ENCODE measurements around the gene TMEM201. TPM values are rescaled to one million over a fixed set of nuclear protein-coding genes. Genes with fewer than 3 reads are reported as not detected.

TMEM201 gene
- total RNA-seq, 4 donors from 2014 or later: 7.0 to 12.4 (median 9.7) TPM

GRCh38 chr1:9612871-9613624 lies 24.3 kb downstream of the TMEM201 start:
- H3K4me3 ChIP-seq (ENCODE audit: low read depth, poor library complexity, severe bottlenecking): no peak overlapping the region
- intact Hi-C loops (cut with DNase I; ENCODE audit: low total_unique reads): no loop called here
- 67 to 90% methylated on average over 5 to 18 of the region's 20 CpGs for WGBS, 2 donors
- no peak for TF ChIP-seq CTCF (IDR thresholded peaks at IDR 0.05)
- no peak for TF ChIP-seq POLR2A (IDR thresholded peaks at IDR 0.05)
- no peak for DNase-seq (ENCODE audit: low spot score in 2 of 2)

DNA sequence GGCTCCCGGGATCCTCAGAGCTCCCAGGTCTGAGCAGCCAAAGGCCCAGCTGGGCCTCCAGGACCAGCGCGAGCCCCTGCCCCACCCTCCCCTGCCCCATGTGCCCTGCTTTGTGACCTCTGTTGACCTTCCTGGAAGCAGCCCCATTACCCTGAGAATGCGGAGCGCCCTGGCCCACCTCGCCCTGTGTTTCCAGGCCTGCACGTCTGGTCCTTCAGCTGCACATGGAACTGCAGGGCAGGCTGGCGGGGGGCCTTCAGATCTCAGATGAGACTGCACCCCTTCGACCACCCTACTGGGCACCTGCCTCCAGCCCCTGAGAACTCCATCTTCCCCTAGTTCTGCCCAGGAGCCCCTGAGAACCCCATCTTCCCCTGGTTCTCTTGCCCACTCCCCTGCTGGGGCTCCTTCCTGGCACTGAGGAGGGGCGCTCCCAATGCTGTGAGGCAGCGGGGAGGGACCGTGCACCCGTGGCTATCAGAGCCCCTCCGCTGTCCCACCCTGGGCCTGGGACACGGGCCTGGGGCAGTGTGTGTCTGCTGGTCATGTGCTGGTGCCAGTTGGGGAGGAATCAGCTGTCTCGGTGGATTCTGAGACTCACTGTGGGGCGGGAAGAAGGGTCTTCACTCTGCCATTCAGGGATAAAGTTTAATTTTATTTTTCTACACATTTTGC lies 25.1 kb downstream of the TMEM201 start:
- intact Hi-C loops (cut with DNase I; ENCODE audit: low total_unique reads): no loop called here
- H3K4me3 ChIP-seq (ENCODE audit: low read depth, poor library complexity, severe bottlenecking): no peak overlapping the region
- 80 to 89% methylated on average over 14 to 17 of the region's 17 CpGs for WGBS, 2 donors
- DNase-seq (ENCODE audit: low spot score in 2 of 2): no peak
- TF ChIP-seq POLR2A (IDR thresholded peaks at IDR 0.05): no peak
- no peak for TF ChIP-seq CTCF (IDR thresholded peaks at IDR 0.05)

DNA sequence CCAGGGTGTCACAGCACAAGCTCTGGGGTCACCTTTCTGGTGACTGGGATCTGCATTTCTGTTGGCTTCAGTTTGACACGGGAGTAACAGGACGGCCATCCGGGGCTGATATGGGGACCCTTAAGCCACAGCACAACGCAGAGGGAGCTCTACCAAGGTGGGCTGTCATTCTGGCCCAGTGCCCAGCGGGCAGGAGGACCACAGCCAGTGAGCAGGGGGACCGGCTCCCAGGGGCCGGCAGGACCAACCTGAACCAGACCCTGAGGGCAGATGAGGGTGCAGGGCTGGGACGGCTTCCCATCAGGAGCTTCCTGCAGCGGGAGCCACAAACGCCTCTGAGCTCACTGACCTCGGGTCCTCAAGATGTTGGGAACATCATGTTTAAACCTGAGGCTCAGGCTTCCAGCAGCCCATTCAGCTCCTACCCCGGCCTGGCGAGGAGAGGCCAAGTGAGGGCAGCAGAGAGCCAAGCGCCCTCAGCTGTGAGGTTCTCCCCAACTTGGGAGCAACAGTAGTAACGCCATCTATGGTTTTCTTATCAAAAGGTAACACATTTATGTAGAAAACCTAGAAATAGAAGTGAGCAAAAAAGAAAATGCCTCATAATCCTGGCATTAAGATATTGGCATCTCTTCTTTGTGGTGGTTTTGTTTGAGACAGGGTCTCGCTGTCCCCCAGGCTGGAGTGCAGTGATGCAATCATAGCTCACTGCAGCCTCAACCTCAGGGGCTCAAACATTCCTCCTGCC lies 26.8 kb downstream of the TMEM201 start:
- WGBS, 2 donors: 41 to 46% methylated on average over 15 of the region's 16 CpGs
- TF ChIP-seq POLR2A (IDR thresholded peaks at IDR 0.05): no peak
- no peak for TF ChIP-seq CTCF (IDR thresholded peaks at IDR 0.05)
- intact Hi-C loops (cut with DNase I; ENCODE audit: low total_unique reads): no loop called here
- DNase-seq (ENCODE audit: low spot score in 2 of 2): no peak
- no peak overlapping the region for H3K4me3 ChIP-seq (ENCODE audit: low read depth, poor library complexity, severe bottlenecking)

DNA sequence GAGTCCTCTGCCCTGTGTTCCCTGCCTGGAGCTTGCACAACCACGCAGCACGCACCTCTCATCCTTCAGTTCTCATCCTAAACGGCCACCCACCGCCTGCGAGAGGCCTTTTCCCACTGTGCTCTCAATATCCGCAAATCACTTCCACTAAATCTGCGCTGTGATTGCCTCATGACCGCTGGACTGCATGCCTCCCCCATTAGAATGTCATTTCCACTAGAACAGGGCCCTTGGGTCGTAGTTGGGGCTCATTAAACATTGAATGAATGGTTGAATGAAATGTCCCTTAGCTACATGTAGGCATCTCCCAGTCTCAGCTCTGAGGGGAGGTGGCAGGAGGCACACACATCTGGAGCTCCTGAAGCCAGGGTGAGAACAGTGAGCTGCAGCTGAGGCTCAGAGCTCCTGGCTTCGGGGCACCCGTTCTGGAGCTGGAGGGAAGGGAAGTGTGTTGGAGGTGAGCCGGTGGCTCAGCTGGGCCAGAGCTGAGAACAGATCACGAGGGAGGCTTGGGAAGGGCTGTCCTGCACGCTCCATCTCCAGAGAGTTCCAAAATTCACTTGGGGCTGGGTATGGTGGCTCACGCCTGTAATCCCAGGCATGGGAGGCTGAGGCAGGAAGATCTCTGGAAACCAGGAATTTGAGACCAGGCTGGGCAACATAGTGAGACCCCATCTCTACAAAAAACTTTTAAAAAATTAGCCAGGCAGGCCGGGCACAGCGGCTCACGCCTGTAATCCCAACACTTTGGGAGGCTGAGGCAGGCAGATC lies 30.4 kb downstream of the TMEM201 start:
- no peak for DNase-seq (ENCODE audit: low spot score in 2 of 2)
- intact Hi-C loops (cut with DNase I; ENCODE audit: low total_unique reads): no loop called here
- no peak overlapping the region for H3K4me3 ChIP-seq (ENCODE audit: low read depth, poor library complexity, severe bottlenecking)
- TF ChIP-seq POLR2A (IDR thresholded peaks at IDR 0.05): no peak
- no peak for TF ChIP-seq CTCF (IDR thresholded peaks at IDR 0.05)
- 72 to 79% methylated on average over 18 of the region's 18 CpGs for WGBS, 2 donors

- intact Hi-C loops (cut with DNase I; ENCODE audit: low total_unique reads): loop anchor here (10.0 kb wide), 1 partner anchor 244 kb away; no protein-coding TSS in a partner anchor
These were observed 32.3 kb downstream of the TMEM201 start for GRCh38 chr1:9621032-9621431.

More at GRCh38 chr1:9621032-9621431, 32.3 kb downstream of the TMEM201 start:
- H3K4me3 ChIP-seq (ENCODE audit: low read depth, poor library complexity, severe bottlenecking): no peak overlapping the region
- no peak for DNase-seq (ENCODE audit: low spot score in 2 of 2)
- TF ChIP-seq POLR2A (IDR thresholded peaks at IDR 0.05) (no peak), CTCF (IDR thresholded peaks at IDR 0.05) (no peak)
